H1 (cell line): ENCODE results near the gene FOXC2.

Experiments
- BCL11A ChIP-seq, 2 experiments: IDR thresholded peaks; one replicate each; pipeline ENCODE4 v1.6.1; 2011; ENCODE audit warnings: low read depth in 2 of 2, low read length in 2 of 2, mild to moderate bottlenecking in 2 of 2
- CHD1 ChIP-seq: IDR thresholded peaks from 2 replicates; pipeline ENCODE4 v1.6.1; 2012; ENCODE audit warnings: low read depth, low read length, improper control_type of control experiment
- EP300 ChIP-seq, 2 experiments: IDR thresholded peaks; 1 replicate in 1 of 2; 2 replicates in 1 of 2; pipeline ENCODE4 v1.6.1; 2011 to 2012; ENCODE audit warnings: low read depth in 2 of 2, low read length in 2 of 2, mild to moderate bottlenecking in 2 of 2, borderline replicate concordance in 1 of 2, inconsistent platforms in 1 of 2, moderate library complexity in 1 of 2
- FOSL1 ChIP-seq: IDR thresholded peaks from 2 replicates; pipeline ENCODE4 v1.6.1; 2011; ENCODE audit warnings: mild to moderate bottlenecking, low read depth, low read length, moderate library complexity; ENCODE audit not compliant: insufficient read depth
- MAFK ChIP-seq: IDR thresholded peaks from 2 replicates; pipeline ENCODE4 v1.6.1; 2012; ENCODE audit warnings: low read depth, mild to moderate bottlenecking, improper control_type of control experiment, low read length
- POLR2A ChIP-seq, 2 experiments: IDR thresholded peaks; 1 replicate in 1 of 2; 2 replicates in 1 of 2; pipeline ENCODE4 v1.6.1; 2011; ENCODE audit warnings: low read depth in 2 of 2, low read length in 2 of 2, mild to moderate bottlenecking in 2 of 2; ENCODE audit errors: control extremely low read depth in 1 of 2
- POLR2AphosphoS5 ChIP-seq: IDR thresholded peaks from 2 replicates; pipeline ENCODE4 v1.6.1; 2011; ENCODE audit warnings: low read depth, low read length
- RAD21 ChIP-seq, 2 experiments: IDR thresholded peaks in 1 of 2; conservative IDR thresholded peaks in 1 of 2; 2 replicates each; pipeline ENCODE4 v1.6.1; 2011; ENCODE audit warnings: low read depth in 2 of 2, low read length in 2 of 2, improper control_type of control experiment in 1 of 2, inconsistent platforms in 1 of 2, mild to moderate bottlenecking in 1 of 2, moderate library complexity in 1 of 2
- SIN3A ChIP-seq, 2 experiments: IDR thresholded peaks in 1 of 2; conservative IDR thresholded peaks in 1 of 2; 2 replicates each; pipeline ENCODE4 v1.6.1; 2011 to 2012; ENCODE audit warnings: low read length in 2 of 2, improper control_type of control experiment in 1 of 2, low read depth in 1 of 2, mild to moderate bottlenecking in 1 of 2
- SP1 ChIP-seq: IDR thresholded peaks from 2 replicates; pipeline ENCODE4 v1.6.1; 2011; ENCODE audit warnings: low read depth, low read length
- ZNF274 ChIP-seq: IDR thresholded peaks from 2 replicates; pipeline ENCODE4 v1.7.0; 2012; ENCODE audit warnings: low read length, borderline replicate concordance; ENCODE audit errors: extremely low read depth
- TF ChIP-seq, protein P1 (sequence below), 3 experiments: IDR thresholded peaks; 1 replicate in 2 of 3; 2 replicates in 1 of 3; pipeline versions ENCODE4 v1.5.1 to v1.6.1; 2011; ENCODE audit warnings: low read length in 3 of 3, mild to moderate bottlenecking in 3 of 3, inconsistent platforms in 2 of 3, low read depth in 1 of 3, moderate library complexity in 1 of 3; ENCODE audit not compliant: insufficient read depth in 1 of 3; ENCODE audit errors: control extremely low read depth in 1 of 3

DNA sequence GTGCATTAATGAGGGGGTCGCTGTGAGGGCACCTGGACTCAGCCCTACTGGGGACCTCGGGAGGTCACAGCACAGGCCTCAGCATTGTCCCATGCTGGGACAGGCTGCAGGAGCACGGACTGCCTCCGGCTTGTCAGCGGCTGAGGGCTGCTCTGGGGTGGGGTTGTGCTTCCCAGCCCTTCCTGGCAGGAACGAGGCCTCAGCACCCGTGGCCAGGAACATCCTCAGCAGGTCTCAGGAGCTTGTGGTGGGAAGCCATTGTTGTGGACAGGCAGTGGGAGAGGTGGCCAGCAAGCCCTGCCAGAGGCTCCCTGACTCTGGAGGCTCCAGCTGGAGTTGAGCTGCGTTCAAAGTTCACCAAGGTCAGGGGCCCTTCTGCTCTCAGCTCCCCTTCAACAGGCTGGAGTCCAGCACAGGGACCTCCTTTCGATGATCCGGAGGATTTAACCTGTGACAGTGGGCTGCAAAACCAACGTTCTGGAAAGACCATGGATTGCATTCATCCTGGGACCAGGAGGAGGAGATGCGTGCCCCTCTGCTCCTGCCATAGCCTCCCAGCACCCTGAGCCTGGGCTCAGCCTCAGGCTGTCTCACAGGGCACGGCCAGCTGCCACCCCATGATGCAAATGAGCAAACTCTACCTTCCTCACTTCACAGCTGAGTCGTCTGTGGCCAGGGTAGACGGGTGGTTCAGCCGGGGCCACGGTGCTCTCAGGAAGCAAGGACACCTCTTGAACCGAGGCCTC, 44.3 kb downstream of the FOXC2 start:
- TF ChIP-seq MAFK: no peak
- no peak for TF ChIP-seq SP1
- TF ChIP-seq SIN3A (conservative IDR thresholded peaks at IDR 0.05 in 1 of 2, IDR thresholded peaks at IDR 0.05 in 1 of 2; ENCODE audit: low read depth in 1 of 2, low read length in 2 of 2): no peak
- TF ChIP-seq, protein P1, sequence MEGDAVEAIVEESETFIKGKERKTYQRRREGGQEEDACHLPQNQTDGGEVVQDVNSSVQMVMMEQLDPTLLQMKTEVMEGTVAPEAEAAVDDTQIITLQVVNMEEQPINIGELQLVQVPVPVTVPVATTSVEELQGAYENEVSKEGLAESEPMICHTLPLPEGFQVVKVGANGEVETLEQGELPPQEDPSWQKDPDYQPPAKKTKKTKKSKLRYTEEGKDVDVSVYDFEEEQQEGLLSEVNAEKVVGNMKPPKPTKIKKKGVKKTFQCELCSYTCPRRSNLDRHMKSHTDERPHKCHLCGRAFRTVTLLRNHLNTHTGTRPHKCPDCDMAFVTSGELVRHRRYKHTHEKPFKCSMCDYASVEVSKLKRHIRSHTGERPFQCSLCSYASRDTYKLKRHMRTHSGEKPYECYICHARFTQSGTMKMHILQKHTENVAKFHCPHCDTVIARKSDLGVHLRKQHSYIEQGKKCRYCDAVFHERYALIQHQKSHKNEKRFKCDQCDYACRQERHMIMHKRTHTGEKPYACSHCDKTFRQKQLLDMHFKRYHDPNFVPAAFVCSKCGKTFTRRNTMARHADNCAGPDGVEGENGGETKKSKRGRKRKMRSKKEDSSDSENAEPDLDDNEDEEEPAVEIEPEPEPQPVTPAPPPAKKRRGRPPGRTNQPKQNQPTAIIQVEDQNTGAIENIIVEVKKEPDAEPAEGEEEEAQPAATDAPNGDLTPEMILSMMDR (IDR thresholded peaks at IDR 0.05; ENCODE audit: control extremely low read depth in 1 of 3, insufficient read depth in 1 of 3, low read depth in 1 of 3, low read length in 3 of 3): no peak
- no peak for TF ChIP-seq POLR2AphosphoS5
- no peak for TF ChIP-seq RAD21 (IDR thresholded peaks at IDR 0.05 in 1 of 2, conservative IDR thresholded peaks at IDR 0.05 in 1 of 2; ENCODE audit: low read depth in 2 of 2, low read length in 2 of 2)
- TF ChIP-seq ZNF274: no peak
- TF ChIP-seq CHD1: no peak
- TF ChIP-seq POLR2A (IDR thresholded peaks at IDR 0.05; ENCODE audit: control extremely low read depth in 1 of 2, low read depth in 2 of 2, low read length in 2 of 2): no peak
- TF ChIP-seq FOSL1: no peak
- no peak for TF ChIP-seq EP300 (IDR thresholded peaks at IDR 0.05; ENCODE audit: borderline replicate concordance in 1 of 2, low read depth in 2 of 2, low read length in 2 of 2)
- no peak for TF ChIP-seq BCL11A (IDR thresholded peaks at IDR 0.05; ENCODE audit: low read depth in 2 of 2, low read length in 2 of 2)
